Anterior cingulate cortex (tissue), 58 donors: ENCODE results near the gene IL6.

ENCODE experiments used
- DNase-seq, 58 donors: peaks; one replicate each; lab custom pipeline; 2025; lab: John Stamatoyannopoulos, UW

Gene IL6

GRCh38 chr7:22724861-22725260 is 2.1 kb upstream of the IL6 start:
- DNase-seq = no peak

GRCh38 chr7:22725585-22725984 is 1.4 kb upstream of the IL6 start:
- no peak for DNase-seq

- DNase-seq = peak in 17 of 58 donors; percentile 4 to 37 (median 13)
These were observed 574 bp upstream of the IL6 start for GRCh38 chr7:22726345-22726906.

- DNase-seq = no peak
These were observed 675 bp downstream of the IL6 start for GRCh38 chr7:22727714-22728035.

GRCh38 chr7:22728401-22729029 is 1.5 kb downstream of the IL6 start:
- DNase-seq = no peak

GRCh38 chr7:22729180-22729825 is 2.3 kb downstream of the IL6 start:
- DNase-seq = no peak

- no peak for DNase-seq
These were observed 3.2 kb downstream of the IL6 start for GRCh38 chr7:22730066-22730710.

GRCh38 chr7:22730921-22731654 is 4.1 kb downstream of the IL6 start:
- no peak for DNase-seq

GRCh38 chr7:22731766-22732165 is 4.8 kb downstream of the IL6 start:
- no peak for DNase-seq

GRCh38 chr7:22732556-22733126 is 5.6 kb downstream of the IL6 start:
- DNase-seq = no peak

- DNase-seq = no peak
These were observed 6.8 kb downstream of the IL6 start for GRCh38 chr7:22733761-22734160.

GRCh38 chr7:22743014-22743413 is 16.0 kb downstream of the IL6 start:
- DNase-seq = no peak

- no peak for DNase-seq
These were observed 24.3 kb downstream of the IL6 start for GRCh38 chr7:22751341-22751740.

- no peak for DNase-seq
These were observed 30.5 kb downstream of the IL6 start for GRCh38 chr7:22757338-22757994.

GRCh38 chr7:22758576-22758975 is 31.6 kb downstream of the IL6 start:
- DNase-seq = no peak

GRCh38 chr7:22759721-22760120 is 32.7 kb downstream of the IL6 start:
- no peak for DNase-seq

GRCh38 chr7:22762866-22763265 is 35.9 kb downstream of the IL6 start:
- DNase-seq = no peak

GRCh38 chr7:22765609-22766008 is 38.6 kb downstream of the IL6 start:
- no peak for DNase-seq

GRCh38 chr7:22771194-22771871 is 44.3 kb downstream of the IL6 start:
- no peak for DNase-seq

GRCh38 chr7:22771872-22772228 is 44.9 kb downstream of the IL6 start:
- DNase-seq = no peak
